ENCODE measurements around the gene RET. TPM values are rescaled to one million over a fixed set of nuclear protein-coding genes. Genes with fewer than 3 reads are reported as not detected.
A peak's percentile ranks its signal among the peaks of the same experiment; 100 is the strongest.

RET gene
- 1.6 TPM for polyA plus RNA-seq (2012; ENCODE audit: insufficient read depth, insufficient read length)

DNA sequence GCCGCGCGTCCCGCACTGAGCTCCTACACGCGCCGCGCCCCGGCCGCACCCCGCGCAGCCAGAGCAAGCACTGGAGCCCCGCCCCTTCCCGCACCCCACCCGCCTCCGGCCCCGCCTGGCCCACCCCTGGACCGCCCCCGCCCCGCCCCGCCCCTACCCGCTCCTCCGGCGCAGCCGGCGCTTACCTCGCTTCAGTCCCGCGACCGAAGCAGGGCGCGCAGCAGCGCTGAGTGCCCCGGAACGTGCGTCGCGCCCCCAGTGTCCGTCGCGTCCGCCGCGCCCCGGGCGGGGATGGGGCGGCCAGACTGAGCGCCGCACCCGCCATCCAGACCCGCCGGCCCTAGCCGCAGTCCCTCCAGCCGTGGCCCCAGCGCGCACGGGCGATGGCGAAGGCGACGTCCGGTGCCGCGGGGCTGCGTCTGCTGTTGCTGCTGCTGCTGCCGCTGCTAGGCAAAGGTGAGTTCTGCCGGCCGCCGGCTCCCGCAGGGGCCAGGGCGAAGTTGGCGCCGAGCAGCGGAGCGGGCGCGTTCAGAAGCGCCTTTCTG lies at the start of gene RET:
RET (plus strand) TSS at position 194 of the 545 bp plus-strand sequence; CDS start at position 384, 190 bp downstream.
- no peak within 1 kb of the TSS for H3K4me3 ChIP-seq (ENCODE audit: low read length)

GRCh38 chr10:43027331-43027955 lies 49.4 kb upstream of the RET start:
- no peak overlapping the region for H3K4me3 ChIP-seq (ENCODE audit: low read length)
- DNase-seq (ENCODE audit: low read depth, low spot score): no peak

More for the DNA sequence above, at the start of gene RET:
- DNase-seq (ENCODE audit: low read depth, low spot score): no peak

DNA sequence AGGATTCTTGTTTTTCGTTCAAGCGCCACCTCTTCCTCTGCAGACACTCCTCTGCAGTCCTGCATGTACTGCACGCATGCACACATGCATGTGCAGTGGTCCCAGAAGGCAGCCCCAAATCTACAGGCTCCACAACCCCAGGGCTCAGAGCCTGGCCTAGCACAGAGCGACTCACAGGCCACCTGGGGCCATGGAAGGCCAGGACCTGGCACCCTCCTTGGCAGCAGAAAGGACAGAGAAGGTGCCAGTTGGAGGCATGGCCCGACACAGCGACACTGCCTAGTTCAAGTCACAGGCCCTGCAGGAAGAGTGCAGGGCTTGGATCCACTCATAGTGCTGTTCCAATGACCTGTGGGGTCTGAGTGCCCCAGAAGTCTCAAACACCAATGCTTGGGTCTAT lies 48.7 kb upstream of the RET start:
- DNase-seq (ENCODE audit: low read depth, low spot score): no peak
- H3K4me3 ChIP-seq (ENCODE audit: low read length): no peak overlapping the region

DNA sequence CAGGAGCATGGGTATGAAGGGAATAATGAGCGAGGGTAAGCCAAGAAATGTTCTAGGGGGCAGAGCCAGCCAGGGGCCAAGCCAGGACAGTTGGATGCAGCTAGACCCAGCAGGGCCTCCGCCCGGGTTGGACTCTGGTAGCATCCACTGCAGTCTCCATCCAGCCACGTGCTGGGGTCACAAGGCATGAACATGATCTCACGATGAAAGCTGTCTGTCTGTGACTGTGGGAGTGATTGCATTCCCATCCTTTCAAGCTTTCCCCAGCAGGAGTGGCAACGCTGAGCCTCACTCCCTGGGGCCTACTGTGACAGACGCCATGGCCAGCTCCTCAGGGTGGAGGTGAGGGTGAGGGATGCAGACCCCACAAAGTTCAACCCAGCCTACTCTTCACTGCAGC lies 47.8 kb upstream of the RET start:
- no peak for DNase-seq (ENCODE audit: low read depth, low spot score)
- no peak overlapping the region for H3K4me3 ChIP-seq (ENCODE audit: low read length)

GRCh38 chr10:43032613-43033012 lies 44.3 kb upstream of the RET start:
- no peak overlapping the region for H3K4me3 ChIP-seq (ENCODE audit: low read length)
- no peak for DNase-seq (ENCODE audit: low read depth, low spot score)

- H3K4me3 ChIP-seq (ENCODE audit: low read length): no peak overlapping the region
- peak; percentile 39 for DNase-seq (ENCODE audit: low read depth, low spot score)
Measured at GRCh38 chr10:43035800-43036199, 41.1 kb upstream of the RET start.

DNA sequence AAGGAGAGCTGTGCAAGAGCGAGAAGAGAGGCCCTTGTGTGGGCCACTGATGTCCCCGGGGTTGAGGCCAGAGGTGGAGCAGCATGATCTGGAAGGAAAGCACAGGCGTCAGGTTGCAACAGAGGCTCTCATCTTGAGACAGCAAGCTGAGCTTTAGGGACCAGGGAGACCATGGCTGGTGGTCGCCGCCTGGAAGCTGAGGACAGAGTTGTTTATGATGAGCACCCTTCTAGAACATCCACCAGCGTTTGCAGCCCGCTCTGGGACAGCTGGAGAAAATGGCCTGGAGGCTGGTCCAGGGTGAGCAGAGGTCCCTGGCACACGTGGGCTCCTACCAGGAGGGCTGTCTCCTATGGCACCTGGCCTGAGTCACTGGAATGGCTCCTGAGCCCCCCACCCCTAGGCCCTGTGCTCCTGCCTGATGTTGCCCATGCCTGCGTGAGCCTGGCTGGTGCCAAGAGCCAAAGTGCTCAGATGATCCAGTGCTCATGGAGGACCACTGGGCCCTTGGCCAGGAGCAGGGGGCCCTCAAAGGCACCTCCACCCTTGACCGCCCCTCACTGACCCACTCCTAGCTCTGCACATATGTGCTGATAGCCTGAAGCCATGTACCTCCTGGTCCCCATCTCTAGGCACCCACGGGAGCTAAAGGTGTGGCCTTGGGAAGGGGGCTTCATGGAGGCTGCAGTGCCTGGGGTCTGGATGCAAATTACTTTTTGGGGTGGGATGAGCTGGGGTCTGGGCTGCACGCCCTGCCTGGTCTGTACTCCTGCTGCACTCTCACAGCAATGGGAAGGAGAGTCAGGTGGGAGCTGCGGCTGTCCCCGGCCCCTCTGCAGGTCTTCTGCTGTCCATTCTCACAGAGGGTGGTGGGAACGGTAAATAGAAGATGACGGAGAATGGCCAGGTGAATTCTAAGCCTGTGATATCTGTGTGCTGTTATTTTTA lies 40.1 kb upstream of the RET start:
- no peak for DNase-seq (ENCODE audit: low read depth, low spot score)
- no peak overlapping the region for H3K4me3 ChIP-seq (ENCODE audit: low read length)

- no peak for DNase-seq (ENCODE audit: low read depth, low spot score)
- H3K4me3 ChIP-seq (ENCODE audit: low read length): no peak overlapping the region
Measured at GRCh38 chr10:43037440-43037839, 39.4 kb upstream of the RET start.

- no peak overlapping the region for H3K4me3 ChIP-seq (ENCODE audit: low read length)
- no peak for DNase-seq (ENCODE audit: low read depth, low spot score)
Measured at GRCh38 chr10:43037942-43038782, 38.7 kb upstream of the RET start.

DNA sequence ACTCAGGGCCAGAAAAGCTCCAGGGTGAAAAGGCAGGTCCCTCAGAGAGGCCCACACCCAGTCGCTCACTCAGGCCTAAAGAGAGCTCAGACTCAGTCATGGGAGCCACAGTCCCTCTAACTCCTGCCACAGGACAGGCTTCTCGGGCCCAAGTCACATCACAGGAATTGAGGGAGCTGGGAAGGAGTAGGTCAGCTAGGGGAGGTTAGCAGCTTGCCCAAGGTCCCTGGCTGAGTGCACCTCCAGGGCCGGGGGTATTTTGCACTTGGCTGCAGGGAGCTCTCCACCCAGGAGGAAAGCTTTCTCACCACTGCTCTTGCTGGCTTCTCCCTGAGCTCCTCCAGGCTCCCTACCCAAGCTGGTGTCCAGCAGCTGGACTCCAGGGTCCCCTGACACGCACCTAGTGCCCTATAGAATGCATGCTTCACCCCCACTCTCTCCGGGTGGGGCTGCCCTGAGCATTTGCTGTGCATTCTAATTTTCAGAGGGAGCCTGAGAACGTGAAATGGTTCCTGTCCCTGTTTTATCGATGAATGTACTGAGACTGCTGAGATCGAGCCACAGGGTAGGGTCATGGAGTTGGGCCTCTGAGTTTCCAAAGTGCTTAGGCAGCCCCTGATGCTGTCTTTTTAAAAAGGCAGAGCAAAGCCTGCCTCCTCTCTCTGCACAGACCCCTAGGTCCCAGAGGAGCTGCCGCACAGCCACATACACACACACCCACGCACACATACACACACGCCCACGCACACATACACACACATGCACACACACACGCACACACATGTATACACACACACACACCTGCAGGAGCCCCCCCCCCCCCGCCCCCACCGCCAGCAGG lies 37.9 kb upstream of the RET start:
- no peak overlapping the region for H3K4me3 ChIP-seq (ENCODE audit: low read length)
- no peak for DNase-seq (ENCODE audit: low read depth, low spot score)

DNA sequence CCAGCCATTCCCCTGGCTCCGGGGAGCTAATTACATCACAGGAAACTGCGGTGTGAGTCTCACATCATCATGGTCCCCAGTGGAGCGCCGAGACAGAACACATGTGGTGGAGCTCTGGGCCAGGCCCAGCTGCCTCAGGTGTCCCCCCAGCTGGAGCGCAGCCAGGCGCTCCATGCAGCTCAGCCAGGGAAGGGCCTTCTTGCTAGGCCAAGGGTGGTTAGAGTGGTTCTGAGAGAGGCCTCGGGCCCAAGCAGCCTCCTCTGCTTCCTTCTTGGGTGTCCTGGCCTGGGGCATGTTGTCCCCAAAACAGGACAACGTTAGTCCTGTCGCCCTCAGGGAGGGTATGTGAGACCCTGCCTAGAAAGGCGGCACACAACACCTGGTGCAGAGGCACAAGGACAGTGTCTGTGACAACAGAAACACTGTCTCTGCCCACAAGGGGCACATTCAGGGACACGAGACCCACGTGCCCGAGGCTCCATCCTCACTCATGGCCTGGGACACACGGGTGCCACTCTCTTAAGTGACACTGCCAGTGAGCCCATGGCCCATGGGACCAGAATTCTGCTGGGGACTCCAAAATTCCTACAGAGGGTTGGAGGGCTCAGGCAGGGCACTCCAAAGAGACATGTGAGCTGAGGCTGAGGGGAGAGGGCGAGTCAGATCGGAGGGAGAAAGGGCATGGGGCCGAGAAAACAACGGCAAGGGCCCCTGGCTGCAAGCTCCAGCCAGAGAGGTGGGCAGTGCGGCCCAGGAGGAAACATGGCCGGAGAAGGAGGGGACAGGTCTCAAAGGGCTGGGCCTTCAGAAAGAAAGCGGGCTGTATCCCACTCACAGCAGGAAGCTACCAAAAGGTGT lies 37.0 kb upstream of the RET start:
- no peak overlapping the region for H3K4me3 ChIP-seq (ENCODE audit: low read length)
- peak; percentile 60 for DNase-seq (ENCODE audit: low read depth, low spot score)

DNA sequence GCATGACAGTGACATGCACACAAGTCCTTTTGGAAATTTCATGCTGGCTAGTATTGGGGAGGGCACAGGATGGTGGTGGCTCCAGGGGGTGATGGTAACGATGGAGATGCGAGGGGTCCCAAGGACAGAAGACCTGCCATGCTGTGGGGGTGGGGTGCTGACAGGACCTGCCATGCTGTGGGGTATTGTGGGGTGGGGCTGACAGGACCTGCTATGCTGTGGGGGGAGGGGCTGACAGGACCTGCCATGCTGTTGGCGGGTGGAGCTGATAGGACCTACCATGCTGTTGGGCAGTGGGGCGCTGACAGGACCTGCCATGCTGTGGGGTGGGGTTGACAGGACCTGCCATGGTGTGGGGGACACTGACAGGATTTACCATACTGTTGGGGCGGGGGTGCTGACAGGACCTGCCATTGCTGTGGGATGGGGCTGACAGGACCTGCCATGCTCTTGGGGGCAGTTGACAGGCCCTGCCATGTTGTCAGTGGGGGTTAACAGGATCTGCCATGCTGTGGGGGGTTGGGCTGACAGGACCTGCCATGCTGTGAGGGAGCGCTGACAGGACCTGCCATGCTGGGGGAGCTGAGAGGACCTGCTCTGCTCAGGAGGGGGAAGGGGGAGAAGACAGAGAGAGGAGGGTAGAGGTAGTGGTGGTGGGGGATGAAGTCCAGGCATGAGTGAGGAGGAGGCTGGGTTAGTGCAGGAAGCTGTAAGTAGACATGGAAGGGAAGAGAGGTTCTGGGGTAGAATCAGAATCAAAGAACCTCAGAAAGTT lies 36.2 kb upstream of the RET start:
- no peak overlapping the region for H3K4me3 ChIP-seq (ENCODE audit: low read length)
- no peak for DNase-seq (ENCODE audit: low read depth, low spot score)

DNA sequence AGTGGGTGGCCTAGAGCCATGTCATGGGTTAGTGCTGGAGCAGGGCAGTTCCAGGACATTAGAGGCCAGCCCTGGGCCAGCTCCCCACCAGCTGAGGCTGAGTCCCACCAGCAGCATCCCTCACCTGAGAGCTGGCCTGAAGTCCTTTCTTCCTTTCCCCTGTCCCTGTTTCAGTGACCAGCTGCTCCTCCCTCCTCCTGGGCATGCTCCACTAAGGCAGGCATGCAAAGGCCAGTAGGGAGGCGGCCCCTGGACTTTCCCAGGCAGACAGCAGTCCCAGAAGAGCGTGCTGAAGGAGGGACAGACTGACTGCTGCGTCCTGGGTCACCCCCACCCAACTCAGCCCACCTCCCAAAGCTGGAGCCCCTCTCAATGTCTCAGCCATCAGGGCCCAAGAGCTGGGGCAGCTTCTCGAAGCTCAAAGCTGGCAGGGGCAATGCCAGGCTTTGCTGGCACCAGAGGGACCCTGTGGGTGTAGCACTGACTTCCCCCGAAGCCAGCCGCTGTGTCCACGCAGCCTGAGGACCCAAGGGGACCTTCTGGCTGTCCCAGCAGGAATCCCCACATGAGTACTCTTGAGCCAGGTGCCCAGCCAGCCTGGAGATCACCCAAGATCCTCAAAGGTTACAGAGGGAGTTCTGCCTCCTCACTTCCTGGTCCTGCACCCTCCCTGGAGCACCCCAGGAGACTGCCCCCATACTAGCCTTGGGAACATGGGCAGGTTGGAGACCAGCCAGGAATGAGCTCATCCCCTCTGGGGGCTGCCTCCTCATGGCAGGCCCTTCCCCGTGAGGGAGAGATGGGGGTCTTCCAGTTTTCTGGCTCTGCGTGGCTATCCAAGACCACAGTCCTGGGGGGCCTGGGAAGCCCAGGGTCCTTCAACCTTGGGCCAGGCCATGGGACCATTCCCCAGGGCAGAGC lies 35.2 kb upstream of the RET start:
- no peak for DNase-seq (ENCODE audit: low read depth, low spot score)

GRCh38 chr10:43042503-43043341 lies 34.1 kb upstream of the RET start:
- H3K4me3 ChIP-seq (ENCODE audit: low read length): no peak overlapping the region
- DNase-seq (ENCODE audit: low read depth, low spot score): no peak

More for the DNA sequence above, 35.2 kb upstream of the RET start:
- H3K4me3 ChIP-seq (ENCODE audit: low read length): no peak overlapping the region

GRCh38 chr10:43043342-43043772 lies 33.5 kb upstream of the RET start:
- no peak for DNase-seq (ENCODE audit: low read depth, low spot score)
- no peak overlapping the region for H3K4me3 ChIP-seq (ENCODE audit: low read length)

Data from Jurkat, Clone E6-1 (cell line).